ENCODE data around the gene PLCH2. TPM values are rescaled to one million over a fixed set of nuclear protein-coding genes. Genes with fewer than 3 reads are reported as not detected.
A peak's percentile ranks its signal among the peaks of the same experiment; 100 is the strongest.

The PLCH2 gene
- total and polyA plus RNA-seq, 2 of the 13 experiments (the other 11 are each of a cell fraction or from before 2014, with no cell fraction given): 0.15 to 0.67 TPM

DNA sequence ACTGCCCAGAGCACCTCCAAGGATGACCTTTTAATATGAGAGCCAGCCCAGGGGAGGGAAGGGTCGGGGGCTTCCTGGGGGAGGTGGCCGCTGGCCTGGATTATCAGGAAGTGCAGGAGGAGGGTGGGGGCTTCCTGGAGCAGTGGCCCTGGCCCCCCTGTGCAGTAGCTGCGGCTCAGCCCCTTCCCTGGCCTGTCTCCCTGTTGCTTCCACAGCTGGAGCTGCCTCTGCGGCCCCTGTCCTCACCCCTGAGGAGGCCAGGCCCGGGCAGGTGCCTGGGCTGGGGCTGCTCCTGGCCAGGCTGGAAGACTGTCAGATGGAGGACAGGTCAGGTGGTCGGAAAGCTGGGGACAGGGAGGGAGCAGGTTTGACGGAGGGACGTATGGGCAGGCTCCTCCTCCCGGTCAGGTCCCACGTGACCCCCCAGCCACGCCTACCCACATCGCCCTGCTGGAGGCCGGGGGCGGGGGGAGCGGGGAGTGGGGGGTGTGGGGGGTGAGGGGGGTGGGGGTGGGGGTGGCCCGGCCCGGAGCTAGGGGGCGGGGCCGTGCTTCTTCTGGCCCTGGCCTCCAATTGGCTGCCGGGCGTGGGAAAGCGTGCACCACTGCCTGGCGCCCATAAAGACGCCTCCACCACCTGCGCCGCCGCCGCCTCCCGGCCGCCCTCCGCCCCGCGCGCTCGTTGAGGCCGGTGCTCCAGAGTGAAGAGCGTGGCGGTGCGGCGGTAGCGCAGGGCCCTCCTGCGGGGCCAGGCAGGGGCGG is 69.8 kb downstream of the PLCH2 start (continued):
- TF ChIP-seq HNRNPLL (IDR thresholded peaks at IDR 0.05; ENCODE audit: low read depth, low read length, poor library complexity, severe bottlenecking) (peak; percentile 97), ZKSCAN8 (CRISPR knock-in tag; IDR thresholded peaks at IDR 0.05; ENCODE audit: borderline replicate concordance) (no peak), ZNF225 (CRISPR knock-in tag; IDR thresholded peaks at IDR 0.05) (no peak), POLR2AphosphoS2 (IDR thresholded peaks at IDR 0.05; ENCODE audit: low read depth, low read length) (no peak), ZNF883 (CRISPR knock-in tag; IDR thresholded peaks at IDR 0.05; ENCODE audit: not compliant biosample characterization) (peak; percentile 15), ATM (IDR thresholded peaks at IDR 0.05; ENCODE audit: borderline replicate concordance) (no peak), ZNF564 (CRISPR knock-in tag; IDR thresholded peaks at IDR 0.05) (peak; percentile 77; the same call in 1 of the 2 replicates), KDM6A (CRISPR knock-in tag; IDR thresholded peaks at IDR 0.05; ENCODE audit: low read depth) (no peak)
- TF ChIP-seq, protein P1, sequence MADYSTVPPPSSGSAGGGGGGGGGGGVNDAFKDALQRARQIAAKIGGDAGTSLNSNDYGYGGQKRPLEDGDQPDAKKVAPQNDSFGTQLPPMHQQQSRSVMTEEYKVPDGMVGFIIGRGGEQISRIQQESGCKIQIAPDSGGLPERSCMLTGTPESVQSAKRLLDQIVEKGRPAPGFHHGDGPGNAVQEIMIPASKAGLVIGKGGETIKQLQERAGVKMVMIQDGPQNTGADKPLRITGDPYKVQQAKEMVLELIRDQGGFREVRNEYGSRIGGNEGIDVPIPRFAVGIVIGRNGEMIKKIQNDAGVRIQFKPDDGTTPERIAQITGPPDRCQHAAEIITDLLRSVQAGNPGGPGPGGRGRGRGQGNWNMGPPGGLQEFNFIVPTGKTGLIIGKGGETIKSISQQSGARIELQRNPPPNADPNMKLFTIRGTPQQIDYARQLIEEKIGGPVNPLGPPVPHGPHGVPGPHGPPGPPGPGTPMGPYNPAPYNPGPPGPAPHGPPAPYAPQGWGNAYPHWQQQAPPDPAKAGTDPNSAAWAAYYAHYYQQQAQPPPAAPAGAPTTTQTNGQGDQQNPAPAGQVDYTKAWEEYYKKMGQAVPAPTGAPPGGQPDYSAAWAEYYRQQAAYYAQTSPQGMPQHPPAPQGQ (CRISPR knock-in tag; IDR thresholded peaks at IDR 0.05; ENCODE audit: borderline replicate concordance): no peak
- TF ChIP-seq, protein P2, sequence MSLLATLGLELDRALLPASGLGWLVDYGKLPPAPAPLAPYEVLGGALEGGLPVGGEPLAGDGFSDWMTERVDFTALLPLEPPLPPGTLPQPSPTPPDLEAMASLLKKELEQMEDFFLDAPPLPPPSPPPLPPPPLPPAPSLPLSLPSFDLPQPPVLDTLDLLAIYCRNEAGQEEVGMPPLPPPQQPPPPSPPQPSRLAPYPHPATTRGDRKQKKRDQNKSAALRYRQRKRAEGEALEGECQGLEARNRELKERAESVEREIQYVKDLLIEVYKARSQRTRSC (CRISPR knock-in tag; IDR thresholded peaks at IDR 0.05; ENCODE audit: low read depth): no peak
- TF ChIP-seq, protein P3, sequence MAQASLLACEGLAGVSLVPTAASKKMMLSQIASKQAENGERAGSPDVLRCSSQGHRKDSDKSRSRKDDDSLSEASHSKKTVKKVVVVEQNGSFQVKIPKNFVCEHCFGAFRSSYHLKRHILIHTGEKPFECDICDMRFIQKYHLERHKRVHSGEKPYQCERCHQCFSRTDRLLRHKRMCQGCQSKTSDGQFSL (CRISPR knock-in tag; IDR thresholded peaks at IDR 0.05): no peak
- TF ChIP-seq, protein P4, sequence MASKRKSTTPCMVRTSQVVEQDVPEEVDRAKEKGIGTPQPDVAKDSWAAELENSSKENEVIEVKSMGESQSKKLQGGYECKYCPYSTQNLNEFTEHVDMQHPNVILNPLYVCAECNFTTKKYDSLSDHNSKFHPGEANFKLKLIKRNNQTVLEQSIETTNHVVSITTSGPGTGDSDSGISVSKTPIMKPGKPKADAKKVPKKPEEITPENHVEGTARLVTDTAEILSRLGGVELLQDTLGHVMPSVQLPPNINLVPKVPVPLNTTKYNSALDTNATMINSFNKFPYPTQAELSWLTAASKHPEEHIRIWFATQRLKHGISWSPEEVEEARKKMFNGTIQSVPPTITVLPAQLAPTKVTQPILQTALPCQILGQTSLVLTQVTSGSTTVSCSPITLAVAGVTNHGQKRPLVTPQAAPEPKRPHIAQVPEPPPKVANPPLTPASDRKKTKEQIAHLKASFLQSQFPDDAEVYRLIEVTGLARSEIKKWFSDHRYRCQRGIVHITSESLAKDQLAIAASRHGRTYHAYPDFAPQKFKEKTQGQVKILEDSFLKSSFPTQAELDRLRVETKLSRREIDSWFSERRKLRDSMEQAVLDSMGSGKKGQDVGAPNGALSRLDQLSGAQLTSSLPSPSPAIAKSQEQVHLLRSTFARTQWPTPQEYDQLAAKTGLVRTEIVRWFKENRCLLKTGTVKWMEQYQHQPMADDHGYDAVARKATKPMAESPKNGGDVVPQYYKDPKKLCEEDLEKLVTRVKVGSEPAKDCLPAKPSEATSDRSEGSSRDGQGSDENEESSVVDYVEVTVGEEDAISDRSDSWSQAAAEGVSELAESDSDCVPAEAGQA (IDR thresholded peaks at IDR 0.05; ENCODE audit: low read depth): no peak
- TF ChIP-seq, protein P4 (CRISPR knock-in tag; IDR thresholded peaks at IDR 0.05; ENCODE audit: borderline replicate concordance): no peak
- TF ChIP-seq, protein P5, sequence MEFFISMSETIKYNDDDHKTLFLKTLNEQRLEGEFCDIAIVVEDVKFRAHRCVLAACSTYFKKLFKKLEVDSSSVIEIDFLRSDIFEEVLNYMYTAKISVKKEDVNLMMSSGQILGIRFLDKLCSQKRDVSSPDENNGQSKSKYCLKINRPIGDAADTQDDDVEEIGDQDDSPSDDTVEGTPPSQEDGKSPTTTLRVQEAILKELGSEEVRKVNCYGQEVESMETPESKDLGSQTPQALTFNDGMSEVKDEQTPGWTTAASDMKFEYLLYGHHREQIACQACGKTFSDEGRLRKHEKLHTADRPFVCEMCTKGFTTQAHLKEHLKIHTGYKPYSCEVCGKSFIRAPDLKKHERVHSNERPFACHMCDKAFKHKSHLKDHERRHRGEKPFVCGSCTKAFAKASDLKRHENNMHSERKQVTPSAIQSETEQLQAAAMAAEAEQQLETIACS (CRISPR knock-in tag; IDR thresholded peaks at IDR 0.05): no peak
- TF ChIP-seq, protein P6, sequence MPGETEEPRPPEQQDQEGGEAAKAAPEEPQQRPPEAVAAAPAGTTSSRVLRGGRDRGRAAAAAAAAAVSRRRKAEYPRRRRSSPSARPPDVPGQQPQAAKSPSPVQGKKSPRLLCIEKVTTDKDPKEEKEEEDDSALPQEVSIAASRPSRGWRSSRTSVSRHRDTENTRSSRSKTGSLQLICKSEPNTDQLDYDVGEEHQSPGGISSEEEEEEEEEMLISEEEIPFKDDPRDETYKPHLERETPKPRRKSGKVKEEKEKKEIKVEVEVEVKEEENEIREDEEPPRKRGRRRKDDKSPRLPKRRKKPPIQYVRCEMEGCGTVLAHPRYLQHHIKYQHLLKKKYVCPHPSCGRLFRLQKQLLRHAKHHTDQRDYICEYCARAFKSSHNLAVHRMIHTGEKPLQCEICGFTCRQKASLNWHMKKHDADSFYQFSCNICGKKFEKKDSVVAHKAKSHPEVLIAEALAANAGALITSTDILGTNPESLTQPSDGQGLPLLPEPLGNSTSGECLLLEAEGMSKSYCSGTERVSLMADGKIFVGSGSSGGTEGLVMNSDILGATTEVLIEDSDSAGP (CRISPR knock-in tag; IDR thresholded peaks at IDR 0.05; ENCODE audit: borderline replicate concordance): no peak; the same call in 1 of the 2 replicates

Data from HepG2 (cell line).